HL-60 (cell line): ENCODE measurements around the gene EXOC4.

Source experiments
- GABPA ChIP-seq: IDR thresholded peaks from 2 replicates; pipeline ENCODE4 v1.6.1; 2012; ENCODE audit warnings: low read depth
- TF ChIP-seq, protein P1 (sequence below): IDR thresholded peaks from one replicate; pipeline ENCODE4 v1.5.1; 2011; ENCODE audit warnings: low read length, control low read depth, inconsistent platforms; ENCODE audit not compliant: insufficient read depth

DNA sequence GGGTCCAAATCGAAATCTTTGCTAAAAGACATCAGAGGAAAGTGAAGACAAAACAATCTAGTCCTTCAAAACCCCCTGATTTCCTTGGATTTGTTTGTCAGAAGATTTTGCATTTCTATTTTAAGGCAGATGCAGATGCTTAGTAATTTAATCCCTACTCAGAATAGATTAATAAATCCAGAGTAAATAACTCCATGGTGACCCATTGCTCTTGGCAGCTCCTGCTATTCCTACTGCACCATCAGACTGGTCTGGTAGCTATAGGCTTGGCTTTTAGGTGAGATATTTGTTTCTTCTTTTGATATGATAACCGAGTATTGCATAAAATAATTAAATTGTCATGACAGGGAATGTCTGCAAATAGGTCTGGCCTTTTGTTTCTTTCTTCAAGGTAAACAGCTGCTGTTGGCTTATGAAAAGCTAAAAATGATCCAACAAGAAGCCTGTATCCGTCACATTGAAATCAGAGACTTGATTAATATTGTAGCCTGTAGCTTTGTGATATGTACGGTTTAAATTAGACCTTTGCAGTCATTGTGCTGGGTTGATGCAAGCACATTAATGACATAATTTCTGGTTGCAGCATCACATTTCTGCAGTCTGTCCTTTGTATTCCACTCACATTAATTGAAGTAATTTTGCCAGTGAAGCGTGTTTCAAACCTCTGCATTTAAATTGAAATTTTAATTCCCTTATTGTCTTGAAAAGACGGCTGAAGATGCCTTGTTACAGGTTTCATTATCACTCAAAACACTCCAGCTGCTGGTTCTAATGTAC lies 40.7 kb downstream of the EXOC4 start:
- no peak for TF ChIP-seq GABPA
- TF ChIP-seq, protein P1, sequence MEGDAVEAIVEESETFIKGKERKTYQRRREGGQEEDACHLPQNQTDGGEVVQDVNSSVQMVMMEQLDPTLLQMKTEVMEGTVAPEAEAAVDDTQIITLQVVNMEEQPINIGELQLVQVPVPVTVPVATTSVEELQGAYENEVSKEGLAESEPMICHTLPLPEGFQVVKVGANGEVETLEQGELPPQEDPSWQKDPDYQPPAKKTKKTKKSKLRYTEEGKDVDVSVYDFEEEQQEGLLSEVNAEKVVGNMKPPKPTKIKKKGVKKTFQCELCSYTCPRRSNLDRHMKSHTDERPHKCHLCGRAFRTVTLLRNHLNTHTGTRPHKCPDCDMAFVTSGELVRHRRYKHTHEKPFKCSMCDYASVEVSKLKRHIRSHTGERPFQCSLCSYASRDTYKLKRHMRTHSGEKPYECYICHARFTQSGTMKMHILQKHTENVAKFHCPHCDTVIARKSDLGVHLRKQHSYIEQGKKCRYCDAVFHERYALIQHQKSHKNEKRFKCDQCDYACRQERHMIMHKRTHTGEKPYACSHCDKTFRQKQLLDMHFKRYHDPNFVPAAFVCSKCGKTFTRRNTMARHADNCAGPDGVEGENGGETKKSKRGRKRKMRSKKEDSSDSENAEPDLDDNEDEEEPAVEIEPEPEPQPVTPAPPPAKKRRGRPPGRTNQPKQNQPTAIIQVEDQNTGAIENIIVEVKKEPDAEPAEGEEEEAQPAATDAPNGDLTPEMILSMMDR = no peak
